ENCODE measurements around the gene DISC1.

DNA sequence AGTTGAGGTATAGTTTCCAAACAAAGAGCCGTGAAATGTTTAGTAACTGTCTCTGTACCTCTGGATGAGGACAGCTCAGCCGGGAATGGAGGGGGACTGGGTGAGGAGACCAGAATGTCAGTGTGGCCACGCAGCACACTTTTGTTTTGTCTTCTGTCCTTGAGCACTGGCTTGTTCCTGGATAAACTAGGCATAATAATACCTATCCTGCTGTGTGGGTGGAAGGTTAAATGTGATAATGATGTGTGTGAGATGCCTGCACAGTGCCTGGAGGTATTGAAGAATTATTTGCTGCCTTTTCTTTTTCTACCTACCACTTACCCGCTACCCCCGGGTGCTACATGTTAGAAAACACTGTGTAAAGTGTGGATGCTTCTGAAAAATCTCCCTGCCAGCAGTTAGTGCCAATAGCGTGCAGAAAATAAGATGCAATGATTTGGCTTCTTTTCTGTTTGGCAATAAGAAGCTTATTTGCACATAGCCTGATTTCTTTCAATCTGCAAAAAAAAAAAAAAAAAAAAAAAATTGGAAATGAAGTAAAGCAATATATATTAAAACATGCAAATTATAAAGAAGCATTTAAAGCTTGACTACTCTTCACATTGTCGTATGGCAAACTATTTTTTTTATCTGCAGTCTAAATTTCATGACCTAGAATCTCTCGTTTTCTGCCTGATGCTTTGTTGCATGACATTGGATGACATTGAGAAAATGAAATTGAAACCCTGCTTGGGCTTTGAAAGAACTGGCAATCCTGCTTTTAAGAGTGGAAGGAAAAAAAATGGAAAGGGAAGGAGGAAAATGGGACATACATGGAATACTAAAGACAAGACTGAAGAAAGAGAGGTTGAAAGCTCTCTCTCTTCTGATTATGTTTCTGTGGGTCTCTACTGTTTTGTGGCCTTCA lies 89.5 kb downstream of the DISC1 start:
- TF ChIP-seq POLR2A (IDR thresholded peaks at IDR 0.05; ENCODE audit: low read depth, low read length): no peak
- TF ChIP-seq POLR2AphosphoS5 (IDR thresholded peaks at IDR 0.05; ENCODE audit: low read depth, low read length): no peak
- TF ChIP-seq TAF1 (IDR thresholded peaks at IDR 0.05; ENCODE audit: borderline replicate concordance, low read depth, low read length): no peak

Data from GM12892 (cell line).